Parathyroid adenoma (tissue), 2 donors: ENCODE results near the gene MSMP.

Experiments
- H2AFZ ChIP-seq: fragments of 300-600 bp; sonication (generic); one replicate; pipeline ENCODE4 v1.7.0; 2017; ENCODE audit warnings: antibody characterized with exemption, mild to moderate bottlenecking
- H3K27ac ChIP-seq: fragments of 300-600 bp; sonication (generic); one replicate; pipeline ENCODE4 v1.7.0; 2017
- H3K27me3 ChIP-seq: fragments of 300-600 bp; sonication (generic); one replicate; pipeline ENCODE4 v1.7.0; 2017; ENCODE audit warnings: low read length; ENCODE audit not compliant: control insufficient read depth, insufficient read depth
- H3K36me3 ChIP-seq: fragments of 300-600 bp; sonication (generic); one replicate; pipeline ENCODE4 v1.7.0; 2017; ENCODE audit warnings: low read length; ENCODE audit not compliant: control insufficient read depth, insufficient read depth
- H3K4me1 ChIP-seq: fragments of 300-600 bp; sonication (generic); one replicate; pipeline ENCODE4 v1.7.0; 2017; ENCODE audit warnings: control low read depth
- H3K4me2 ChIP-seq: fragments of 300-600 bp; sonication (generic); one replicate; pipeline ENCODE4 v1.7.0; 2017; ENCODE audit warnings: low read length
- H3K4me3 ChIP-seq: fragments of 300-600 bp; sonication (generic); one replicate; pipeline ENCODE4 v1.7.0; 2017; ENCODE audit warnings: low read depth, low read length
- H3K79me2 ChIP-seq: fragments of 300-600 bp; sonication (generic); one replicate; pipeline ENCODE4 v1.7.0; 2017; ENCODE audit warnings: control low read depth
- H3K9ac ChIP-seq: fragments of 300-600 bp; sonication (generic); one replicate; pipeline ENCODE4 v1.7.0; 2017; ENCODE audit warnings: mild to moderate bottlenecking
- H3K9me3 ChIP-seq: fragments of 300-600 bp; sonication (generic); one replicate; pipeline ENCODE4 v1.7.0; 2017; ENCODE audit warnings: low read length; ENCODE audit not compliant: control insufficient read depth
- CTCF ChIP-seq: fragments of 300-600 bp; sonication (generic); IDR thresholded peaks from one replicate; pipeline ENCODE4 v1.7.0; 2017; ENCODE audit warnings: antibody characterized with exemption, mild to moderate bottlenecking
- donor health status: primary hyperparathyroidism.

The MSMP gene

GRCh38 chr9:35732800-35733541 is 21.1 kb downstream of the MSMP start:
- Histone ChIP-seq H3K27me3 (no peaks in the 10 kb centered on the region), H3K4me1 (peaks cover 13% of the 10 kb centered on the region), H3K79me2 (peaks cover 12% of the 10 kb centered on the region), H3K9ac (peak overlapping the region; percentile 76), H3K27ac (peak overlapping the region; percentile 82), H3K4me2 (peak overlapping the region; percentile 92), H3K36me3 (no peaks in the 10 kb centered on the region), H3K9me3 (no peaks in the 10 kb centered on the region), H3K4me3 (peak overlapping the region; percentile 87), H2AFZ (peak overlapping the region; percentile 79)
- no peak for TF ChIP-seq CTCF

- H3K4me2 ChIP-seq: peak within 1 kb of the TSS; percentile 92
- no peaks in the 10 kb centered on the region for H3K36me3 ChIP-seq
- H2AFZ ChIP-seq: peak within 1 kb of the TSS; percentile 79
- H3K9ac ChIP-seq: peak within 1 kb of the TSS; percentile 76
- TF ChIP-seq CTCF: no peak
- peaks cover 12% of the 10 kb centered on the region for H3K79me2 ChIP-seq
- H3K27me3 ChIP-seq: no peaks in the 10 kb centered on the region
- peak within 1 kb of the TSS; percentile 87 for H3K4me3 ChIP-seq
- H3K27ac ChIP-seq: peak within 1 kb of the TSS; percentile 82
- H3K9me3 ChIP-seq: no peaks in the 10 kb centered on the region
- peaks cover 17% of the 10 kb centered on the region for H3K4me1 ChIP-seq
Measured at GRCh38 chr9:35732185-35732799, 21.8 kb downstream of the MSMP start, which contains the start of the genes CREB3 and TLN1. Gene CREB3 (plus strand): TSS chr9:35732666. CDS start chr9:35732773, 107 bp downstream. Gene TLN1 (minus strand): TSS chr9:35732195. CDS start chr9:35725694, 6,501 bp downstream.

- peaks cover 12% of the 10 kb centered on the region for H3K79me2 ChIP-seq
- peaks cover 17% of the 10 kb centered on the region for H3K4me1 ChIP-seq
- TF ChIP-seq CTCF: no peak
- H3K27me3 ChIP-seq: no peaks in the 10 kb centered on the region
- peak overlapping the region; percentile 82 for H3K27ac ChIP-seq
- H3K4me2 ChIP-seq: peak overlapping the region; percentile 92
- peak overlapping the region; percentile 79 for H2AFZ ChIP-seq
- peak overlapping the region; percentile 87 for H3K4me3 ChIP-seq
- no peaks in the 10 kb centered on the region for H3K9me3 ChIP-seq
- peak overlapping the region; percentile 67 for H3K9ac ChIP-seq
- H3K36me3 ChIP-seq: no peaks in the 10 kb centered on the region
Measured at GRCh38 chr9:35731415-35732184, 22.5 kb downstream of the MSMP start.

GRCh38 chr9:35730486-35730854 is 23.6 kb downstream of the MSMP start:
- no peak overlapping the region for H2AFZ ChIP-seq
- H3K27me3 ChIP-seq: no peaks in the 10 kb centered on the region
- H3K4me3 ChIP-seq: peak overlapping the region; percentile 87
- H3K9ac ChIP-seq: no peak overlapping the region
- peaks cover 12% of the 10 kb centered on the region for H3K79me2 ChIP-seq
- no peaks in the 10 kb centered on the region for H3K9me3 ChIP-seq
- peak overlapping the region; percentile 92 for H3K4me2 ChIP-seq
- H3K36me3 ChIP-seq: no peaks in the 10 kb centered on the region
- peak overlapping the region; percentile 82 for H3K27ac ChIP-seq
- H3K4me1 ChIP-seq: peaks cover 17% of the 10 kb centered on the region
- no peak for TF ChIP-seq CTCF
